NCI-H146 treated with DMSO at 0.1 percent for 48 hours (cell line): ENCODE measurements around the gene PEX14.
A peak's percentile ranks its signal among the peaks of the same experiment; 100 is the strongest.
"Not testable (repeated sequence)": the region's sequence is repeated elsewhere in the genome, so short reads cannot be mapped to it uniquely, and the experiment has no call there.

Source experiments
- DNase-seq: peaks from one replicate; lab custom pipeline; 2025; ENCODE audit not compliant: unreplicated experiment; lab: John Stamatoyannopoulos, UW

Gene PEX14

DNA sequence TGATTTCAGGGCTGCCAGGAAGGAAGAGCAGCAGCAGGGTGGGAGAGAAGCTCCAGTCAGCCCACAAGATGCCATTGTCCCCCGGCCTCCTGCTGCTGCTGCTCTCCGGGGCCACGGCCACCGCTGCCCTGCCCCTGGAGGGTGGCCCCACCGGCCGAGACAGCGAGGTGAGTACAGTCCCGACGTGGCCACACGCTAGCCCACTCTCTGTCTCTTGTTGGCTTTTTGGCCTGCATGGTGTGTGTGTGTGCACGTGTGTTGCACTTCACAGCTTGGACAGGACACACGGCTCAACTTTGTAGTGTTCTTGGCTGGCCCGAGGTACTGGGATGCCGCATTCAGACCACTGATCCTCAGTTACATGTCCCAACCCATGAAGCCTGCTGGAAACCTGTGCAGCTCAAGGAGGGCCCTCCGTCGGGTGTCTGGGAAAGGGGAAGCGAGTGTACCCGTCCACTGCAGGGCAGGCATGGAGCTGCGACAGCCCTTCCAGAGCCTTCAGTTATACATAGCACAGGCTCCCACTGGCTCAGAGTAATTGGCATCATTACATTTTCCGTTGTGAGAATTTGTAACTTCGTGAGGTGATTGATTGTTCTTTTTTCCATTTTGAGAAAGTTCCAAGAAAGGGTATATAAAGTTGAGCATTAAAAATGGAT is 24.5 kb upstream of the PEX14 start:
- DNase-seq: no peak

DNA sequence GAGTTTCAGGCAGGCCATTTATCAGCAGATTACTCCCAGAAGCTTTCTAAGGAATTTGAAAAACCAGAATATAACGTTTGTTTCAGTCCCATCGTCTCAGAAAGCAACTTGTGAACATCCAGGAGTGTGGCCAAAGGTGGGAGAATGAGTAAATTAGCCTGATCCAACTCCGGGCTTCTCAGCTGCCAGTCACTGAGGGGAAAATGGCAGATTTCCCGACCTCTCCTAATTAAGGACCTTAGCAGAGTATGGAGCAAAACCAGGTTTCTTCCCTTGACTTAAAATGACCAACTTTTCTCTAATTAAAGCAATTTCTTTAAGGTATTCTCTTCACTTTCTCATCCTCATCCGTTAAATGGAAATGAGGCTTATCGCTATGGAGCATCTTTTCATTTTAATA is 23.9 kb upstream of the PEX14 start:
- no peak for DNase-seq

DNA sequence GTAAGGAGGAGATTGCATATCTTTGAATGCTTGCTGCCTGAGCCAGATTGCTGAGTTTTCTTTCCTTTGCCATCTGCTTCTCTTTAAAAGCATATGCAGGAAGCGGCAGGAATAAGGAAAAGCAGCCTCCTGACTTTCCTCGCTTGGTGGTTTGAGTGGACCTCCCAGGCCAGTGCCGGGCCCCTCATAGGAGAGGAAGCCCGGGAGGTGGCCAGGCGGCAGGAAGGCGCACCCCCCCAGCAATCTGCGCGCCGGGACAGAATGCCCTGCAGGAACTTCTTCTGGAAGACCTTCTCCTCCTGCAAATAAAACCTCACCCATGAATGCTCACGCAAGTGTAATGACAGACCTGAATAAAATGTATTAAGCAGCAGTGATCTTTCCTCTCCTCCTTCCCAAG is 23.5 kb upstream of the PEX14 start:
- DNase-seq: no peak

DNA sequence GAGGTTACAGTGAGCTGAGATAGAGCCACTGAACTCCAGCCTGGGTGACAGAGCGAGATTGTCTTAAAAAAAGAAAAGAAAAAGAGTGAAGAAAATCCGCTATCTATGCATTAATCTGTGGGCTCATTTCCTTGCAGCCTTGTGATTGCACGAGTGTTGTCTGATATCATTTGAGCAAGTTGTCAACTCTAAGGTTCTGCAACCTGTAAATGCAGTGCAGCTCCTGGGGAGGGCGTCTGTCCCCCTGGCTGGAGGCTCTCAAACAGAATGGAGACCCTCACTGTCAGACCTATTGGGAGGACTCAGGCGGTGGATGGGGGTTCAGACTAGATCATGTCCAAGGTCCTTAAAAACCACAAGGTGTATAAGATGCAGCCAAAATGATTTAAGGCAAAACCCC is 18.7 kb upstream of the PEX14 start:
- DNase-seq: no peak

DNA sequence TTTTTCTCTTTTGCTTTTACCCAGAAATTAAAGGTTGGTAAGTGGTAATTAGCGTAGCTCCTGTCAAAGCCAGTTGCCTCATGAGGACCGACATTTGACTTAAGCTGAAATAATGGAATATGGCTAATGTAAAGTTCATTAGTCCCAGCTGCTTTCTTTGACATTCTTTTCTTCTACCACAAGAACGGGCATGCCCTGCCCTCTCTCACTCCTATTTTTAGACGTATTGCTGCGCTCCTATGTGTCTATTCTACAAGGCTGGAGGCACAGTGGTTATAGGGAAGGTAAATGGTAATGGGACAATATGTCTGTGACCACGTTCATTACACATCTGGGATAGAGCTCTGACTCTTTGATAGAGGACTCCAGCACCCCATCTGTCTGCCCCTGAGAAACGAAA is 18.1 kb upstream of the PEX14 start:
- DNase-seq: no peak

DNA sequence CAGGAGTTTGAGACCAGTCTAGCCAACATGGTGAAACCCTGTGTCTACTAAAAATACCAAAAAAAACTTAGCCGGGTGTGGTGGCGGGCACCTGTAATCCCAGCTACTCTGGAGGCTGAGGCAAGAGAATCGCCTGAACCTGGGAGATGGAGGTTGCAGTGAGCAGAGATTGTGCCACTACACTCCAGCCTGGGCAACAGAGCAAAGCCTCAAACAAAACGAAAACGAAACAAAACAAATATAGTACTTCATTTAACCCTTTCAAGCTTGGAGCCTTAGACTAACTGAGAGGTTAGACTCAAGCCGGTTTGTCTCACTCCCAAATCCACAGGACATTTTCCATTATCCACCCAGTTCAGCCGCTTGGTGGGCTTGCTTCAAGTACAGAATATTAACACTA is 17.3 kb upstream of the PEX14 start:
- not testable (repeated sequence) for DNase-seq

DNA sequence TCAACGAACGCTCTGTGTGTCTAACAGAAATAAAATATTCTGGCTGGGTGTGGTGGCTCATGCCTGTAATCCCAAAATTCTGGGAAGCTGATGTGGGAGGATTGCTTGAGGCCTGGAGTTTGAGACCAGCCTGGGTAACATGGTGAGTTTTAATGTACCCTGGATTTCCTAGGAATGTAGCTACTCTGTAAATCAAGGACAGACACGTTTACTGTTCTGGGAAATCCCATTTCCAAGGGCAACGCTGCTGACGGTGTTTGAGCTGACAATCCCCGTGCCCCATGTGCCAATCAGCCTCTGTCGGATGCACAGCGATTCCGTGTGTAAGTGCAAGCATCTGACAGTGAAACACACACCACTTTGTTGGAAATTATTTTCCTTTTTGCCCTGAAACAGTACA is 16.9 kb upstream of the PEX14 start:
- DNase-seq: no peak

DNA sequence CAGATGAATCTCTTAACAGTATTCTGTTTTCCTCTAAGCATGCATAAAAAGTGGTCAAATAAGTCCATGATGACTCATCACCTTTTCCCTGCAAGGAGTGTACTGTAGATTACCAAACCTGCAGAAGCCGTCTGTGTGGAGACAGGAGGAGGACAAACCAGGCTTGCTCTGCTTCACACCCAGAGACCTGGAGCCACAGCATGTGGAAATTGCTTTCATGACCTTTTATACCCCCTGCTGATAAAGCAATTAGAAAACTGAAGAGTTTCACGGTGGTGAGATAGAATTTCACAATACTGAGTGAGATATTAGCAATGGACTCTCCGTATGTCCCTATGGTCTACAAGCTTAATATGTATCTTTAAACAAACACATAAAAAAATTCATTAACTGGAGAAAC is 15.6 kb upstream of the PEX14 start:
- peak; percentile 29 for DNase-seq

DNA sequence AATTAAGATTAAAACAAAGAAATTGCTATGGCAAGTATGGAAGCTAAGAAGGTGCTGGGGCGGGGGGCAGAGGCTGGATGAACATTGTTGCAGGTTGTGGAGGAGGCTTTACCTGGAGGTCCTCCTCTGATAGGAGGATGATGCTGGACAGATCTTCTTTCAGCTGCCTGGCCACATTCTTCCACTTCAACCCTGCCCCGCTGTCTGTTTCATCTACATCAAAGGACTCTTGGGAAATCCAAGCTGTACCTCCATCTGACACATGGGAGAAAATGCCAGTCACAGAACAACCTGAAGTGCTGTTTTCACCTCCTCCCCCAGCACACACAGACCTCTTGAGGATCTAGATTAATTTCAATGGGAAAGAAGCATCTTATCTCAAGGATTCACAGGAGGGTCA is 7.7 kb upstream of the PEX14 start:
- no peak for DNase-seq

DNA sequence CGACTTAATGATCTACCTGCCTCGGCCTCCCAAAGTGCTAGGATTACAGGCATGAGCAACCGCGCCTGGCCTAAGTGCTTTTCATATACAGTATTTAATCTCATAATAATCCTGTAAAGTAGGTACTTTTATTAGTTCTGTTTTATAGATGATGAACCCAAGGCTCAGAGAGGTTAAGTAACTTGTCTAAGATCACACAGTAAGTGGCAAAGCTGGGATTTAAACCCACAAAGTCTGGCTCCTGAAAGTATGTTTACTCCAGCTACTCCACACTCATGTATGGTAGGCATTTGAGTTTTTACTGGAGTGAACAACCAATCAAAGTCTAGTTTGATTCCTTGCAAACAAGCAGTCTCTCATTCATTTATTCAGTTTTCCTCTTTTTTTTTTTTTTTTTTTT is 4.7 kb upstream of the PEX14 start:
- DNase-seq: no peak

DNA sequence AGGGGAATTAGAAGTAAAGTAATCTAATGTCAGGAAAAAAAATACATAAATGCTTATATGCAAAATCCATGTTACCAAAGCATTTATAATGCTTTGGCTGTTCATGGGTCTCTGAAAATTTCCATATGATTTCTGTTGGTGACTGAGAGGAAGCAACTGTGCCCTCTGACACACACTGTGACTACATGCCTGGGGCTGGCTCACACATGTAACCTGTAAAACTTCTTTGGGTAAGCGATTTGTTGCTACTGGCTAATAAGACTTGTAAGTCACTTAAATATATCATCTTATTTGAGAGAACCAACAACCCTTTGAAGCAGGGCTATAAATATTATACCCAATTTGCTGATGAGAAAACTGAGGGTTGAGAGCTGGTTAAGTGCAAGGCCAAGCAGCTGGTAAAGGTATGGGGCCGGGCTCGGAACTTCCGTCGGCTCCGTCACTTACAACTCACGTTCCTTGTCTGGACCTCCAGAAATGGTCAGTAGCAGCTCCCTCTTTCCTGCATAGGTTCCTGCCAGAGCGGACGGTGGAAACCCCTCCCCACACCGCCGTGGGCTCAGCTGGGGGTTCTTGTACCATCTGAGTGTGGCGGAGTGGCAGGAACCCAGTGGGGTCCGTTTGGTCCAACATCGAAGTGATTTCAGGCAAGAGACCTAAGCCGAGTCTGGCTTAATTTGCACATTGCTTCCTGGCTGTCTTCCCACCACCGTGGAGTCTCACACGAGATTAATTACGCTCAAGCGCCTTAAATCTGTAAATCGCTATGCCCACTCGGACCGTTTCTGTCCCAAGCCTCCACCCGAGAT is 3.1 kb upstream of the PEX14 start:
- no peak for DNase-seq

DNA sequence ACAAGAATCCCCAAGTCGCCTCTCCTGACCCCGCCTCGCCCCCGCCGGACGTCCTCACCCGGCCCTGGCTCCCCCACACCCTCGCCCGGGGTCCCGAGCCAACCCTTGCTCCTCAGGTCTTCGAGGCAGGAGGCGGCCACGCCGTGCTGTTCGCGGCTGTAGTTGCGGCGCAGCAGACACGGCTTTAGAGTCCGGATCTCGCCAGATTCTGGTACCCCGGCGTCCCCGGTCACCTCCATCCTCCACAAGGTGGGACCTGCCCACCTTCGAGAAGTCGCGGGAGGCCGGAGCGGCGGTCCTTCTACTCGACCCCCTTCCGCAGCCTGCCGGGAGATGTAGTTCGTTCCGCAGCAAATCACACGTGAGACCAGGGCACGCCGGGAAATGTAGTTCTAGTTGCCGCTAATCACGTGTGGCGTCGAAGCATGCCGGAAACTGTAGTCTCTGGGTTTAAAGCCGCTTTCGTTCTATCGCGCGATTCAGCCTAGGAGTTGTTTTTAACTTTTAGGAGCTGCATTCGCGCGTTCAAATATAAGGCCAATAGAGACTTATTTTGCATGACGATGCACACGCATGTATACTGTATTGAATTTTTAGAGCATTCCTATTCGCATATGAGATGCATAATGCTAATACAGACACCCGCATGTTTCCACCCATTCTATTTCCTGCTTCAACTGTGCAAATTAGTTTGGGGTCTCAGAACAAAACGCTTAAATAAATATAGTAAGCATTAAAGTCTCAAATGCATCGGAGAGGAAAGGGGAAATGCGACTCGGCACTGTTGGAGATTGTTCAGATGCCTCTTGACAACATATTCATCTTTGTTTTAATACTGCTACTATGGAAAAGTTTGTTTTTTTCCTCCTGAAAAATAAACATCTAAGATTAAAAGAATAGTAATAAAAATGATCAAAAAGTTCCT is 2.3 kb upstream of the PEX14 start, which contains the start of gene DFFA:
Gene DFFA (minus strand): TSS at position 310 of the 925 bp plus-strand sequence. CDS start 71 bp downstream, at position 239.
- DNase-seq: peak; percentile 63

DNA sequence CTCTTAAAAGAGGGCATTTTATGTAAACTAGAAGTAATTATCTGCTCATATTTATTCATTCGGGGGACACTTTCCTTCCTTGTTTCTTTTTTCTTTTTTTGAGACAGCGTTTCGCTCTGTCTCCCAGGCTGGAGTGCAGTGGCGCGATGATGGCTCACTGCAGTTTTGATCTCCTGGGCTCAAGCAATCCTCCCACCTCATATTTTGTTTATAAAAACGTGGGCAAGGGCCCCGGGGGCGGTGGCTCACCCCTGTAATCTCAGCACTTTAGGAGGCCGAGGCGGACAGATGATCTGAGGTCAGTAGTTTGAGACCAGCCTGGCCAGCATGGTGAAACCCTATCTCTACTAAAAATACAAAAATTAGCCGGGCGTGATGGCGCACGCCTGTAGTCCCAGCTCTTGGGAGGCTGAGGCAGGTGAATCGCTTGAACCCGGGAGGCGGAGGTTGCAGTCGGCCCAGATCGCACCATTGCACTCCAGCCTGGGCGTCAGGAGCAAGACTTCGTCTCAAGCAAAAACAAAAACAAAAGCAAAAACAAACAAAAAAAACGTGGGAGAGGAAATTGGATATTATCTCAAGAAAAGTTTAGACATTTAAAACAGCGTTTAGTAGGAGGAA is 1.5 kb upstream of the PEX14 start:
- DNase-seq: no peak

DNA sequence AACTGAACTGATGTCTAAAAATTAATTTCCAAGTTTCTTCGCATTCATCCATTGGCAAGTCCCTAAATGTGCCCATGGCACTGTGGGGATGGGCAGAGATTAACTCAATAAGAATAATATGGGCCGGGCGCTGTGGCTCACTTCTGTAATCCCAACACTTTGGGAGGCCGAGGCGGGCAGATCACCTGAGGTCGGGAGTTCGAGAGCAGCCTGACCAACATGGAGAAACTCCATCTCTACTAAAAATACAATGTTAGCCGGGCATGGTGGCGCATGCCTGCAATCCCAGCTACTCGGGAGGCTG is 489 bp upstream of the PEX14 start:
- not testable (repeated sequence) for DNase-seq

DNA sequence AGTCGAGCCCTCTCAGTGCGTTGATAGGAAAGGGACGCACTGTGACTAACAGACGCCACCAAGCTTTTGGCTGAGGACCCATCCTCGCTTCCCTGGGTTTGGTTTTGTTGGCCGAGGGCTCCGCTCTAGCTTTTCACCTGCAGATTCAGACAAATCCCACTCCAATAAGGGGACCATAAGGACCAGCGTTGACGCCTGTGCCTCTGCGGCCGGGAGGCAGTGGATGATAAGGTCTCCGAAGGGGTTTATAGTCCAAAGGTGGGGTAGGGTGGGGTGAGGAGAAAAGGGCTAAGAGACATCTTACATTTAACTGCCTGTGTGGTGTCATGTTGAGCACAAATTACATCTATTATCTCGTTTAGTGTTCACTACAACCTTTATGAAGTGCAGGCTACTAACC is 760 bp downstream of the PEX14 start:
- no peak for DNase-seq

DNA sequence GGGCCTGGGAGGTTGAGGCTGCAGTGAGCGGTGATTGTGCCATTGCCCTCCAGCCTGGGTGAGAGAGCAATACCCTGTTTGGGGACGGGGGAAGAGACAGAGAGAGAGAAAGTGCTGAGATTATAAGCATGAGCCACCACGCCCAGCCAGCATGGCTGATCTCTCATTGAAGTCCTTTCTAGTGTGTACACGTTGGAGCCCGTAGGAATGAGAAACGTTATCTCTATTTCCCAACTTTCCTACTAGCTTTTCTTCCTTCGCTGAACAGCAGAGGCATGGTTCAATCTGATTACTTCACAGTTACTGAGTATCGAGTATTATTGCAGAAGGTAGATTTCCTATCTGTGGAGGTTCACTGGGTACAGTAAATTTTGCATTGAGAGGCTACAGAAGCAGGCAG is 4.5 kb downstream of the PEX14 start:
- no peak for DNase-seq

DNA sequence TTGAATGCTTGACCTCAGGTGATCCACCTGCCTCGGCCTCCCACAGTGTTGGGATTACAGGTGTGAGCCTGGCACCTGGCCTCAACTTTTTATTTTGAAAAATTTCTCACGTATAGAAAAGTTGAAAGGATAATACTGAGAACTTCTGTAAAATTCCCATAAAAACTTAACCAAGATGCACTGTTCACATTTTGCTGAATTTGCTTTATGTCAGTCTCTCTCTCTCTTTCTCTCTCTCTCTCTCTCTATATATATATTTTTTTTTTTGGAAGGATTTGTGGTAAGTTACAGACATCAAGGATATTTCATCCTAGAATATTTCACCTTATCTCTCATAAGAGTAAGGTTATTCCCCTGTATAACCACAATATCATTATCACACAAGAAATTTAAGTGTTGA is 5.9 kb downstream of the PEX14 start:
- DNase-seq: no peak

DNA sequence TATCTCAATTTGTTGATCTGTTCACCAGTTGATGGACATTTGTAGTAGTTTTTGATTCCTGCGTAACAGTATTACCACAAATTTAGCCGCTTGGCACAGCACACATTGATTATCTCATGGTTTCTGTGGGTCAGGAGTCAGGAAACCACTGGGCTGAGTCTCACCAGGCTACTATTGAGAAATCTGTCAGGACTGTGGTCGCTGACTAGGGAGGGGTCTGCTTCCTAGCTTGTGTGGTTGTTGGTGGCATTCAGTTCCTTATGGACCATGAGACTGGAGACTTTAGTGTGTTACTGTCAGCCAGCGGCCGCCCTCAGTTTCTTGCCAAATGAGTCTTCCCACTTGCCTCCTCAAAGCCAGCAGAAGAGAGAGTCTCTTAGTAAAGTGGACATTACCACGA is 9.8 kb downstream of the PEX14 start:
- no peak for DNase-seq

DNA sequence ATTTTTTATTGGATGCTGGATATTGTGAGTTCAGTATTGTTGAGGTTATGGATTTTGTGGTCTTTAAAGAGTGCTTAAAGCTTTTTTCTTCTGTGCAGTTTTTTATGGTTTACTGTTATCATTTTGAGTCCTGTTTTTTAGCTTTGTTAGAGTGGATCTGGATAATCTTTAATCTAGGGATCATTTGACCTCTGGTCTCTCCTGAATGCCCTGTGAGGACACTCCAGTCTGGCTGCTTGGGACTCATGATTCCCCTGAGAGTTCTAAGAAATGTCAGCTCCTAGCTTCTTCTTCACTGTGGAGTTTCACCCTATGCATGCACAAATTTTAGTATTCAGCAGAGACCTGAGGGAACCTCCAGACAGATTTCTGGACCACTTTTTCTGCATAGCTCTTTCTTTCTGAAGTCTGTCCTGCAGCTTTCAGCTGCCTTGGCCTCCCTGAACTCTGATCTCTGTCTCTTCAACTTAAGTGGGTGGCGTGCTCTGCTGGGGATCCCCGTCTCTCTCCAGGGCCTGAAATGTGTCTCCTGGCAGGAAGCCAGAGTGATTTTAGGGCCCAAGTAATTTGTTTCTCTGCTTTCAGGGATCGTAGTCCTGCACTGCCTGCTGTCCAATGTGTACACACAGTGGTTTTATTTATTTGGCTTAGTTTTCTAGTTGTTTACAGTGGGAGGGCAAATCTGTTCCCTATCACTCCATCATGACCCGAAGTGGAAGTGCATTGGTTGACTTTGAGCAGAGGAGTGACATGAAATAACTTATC is 14.7 kb downstream of the PEX14 start:
- no peak for DNase-seq

DNA sequence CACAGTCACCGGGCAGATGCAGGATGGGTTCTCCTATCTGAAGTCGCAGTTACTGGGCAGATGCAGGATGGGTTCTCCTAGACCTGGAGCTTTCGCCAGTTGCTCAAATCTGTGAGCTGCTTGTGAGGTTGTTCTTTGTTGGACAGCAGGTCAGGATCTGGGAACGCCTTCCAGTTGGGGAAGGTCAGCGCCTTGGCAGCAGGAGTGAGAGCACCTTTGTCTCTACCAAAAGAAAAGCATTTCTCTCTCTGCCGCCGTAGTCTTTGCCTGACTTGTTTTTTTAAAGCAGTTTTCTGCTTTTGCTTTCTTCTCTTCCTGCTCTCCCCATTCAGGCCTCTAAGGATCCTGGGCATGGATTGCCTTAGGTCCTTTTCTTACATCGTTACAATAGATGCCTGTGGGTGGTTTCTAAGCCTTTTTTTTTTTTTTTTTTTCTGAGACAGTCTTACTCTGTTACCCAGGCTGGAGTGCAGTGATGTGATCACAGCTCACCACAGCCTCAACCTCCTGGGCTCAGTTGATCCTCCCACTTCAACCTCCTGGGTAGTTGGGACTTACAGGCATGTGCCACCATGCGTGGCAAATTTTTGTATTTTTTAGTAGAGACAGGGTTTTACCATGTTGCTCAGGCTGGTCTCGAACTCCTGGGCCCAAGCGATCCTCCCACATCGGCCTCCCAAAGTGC is 15.7 kb downstream of the PEX14 start:
- DNase-seq: no peak
